GM21390 (cell line): ENCODE measurements around the gene THEM4.
"Not testable (repeated sequence)": the region's sequence is repeated elsewhere in the genome, so short reads cannot be mapped to it uniquely, and the experiment has no call there.

Source experiments
- ATAC-seq: cut with Tn5 transposase; IDR thresholded peaks from one replicate; pipeline ENCODE4 v1.9.1; 2021; ENCODE audit not compliant: unreplicated experiment

Gene THEM4

GRCh38 chr1:151935154-151935553 lies 25.8 kb upstream of the THEM4 start:
- ATAC-seq = no peak

GRCh38 chr1:151934048-151934493 lies 24.8 kb upstream of the THEM4 start:
- ATAC-seq = no peak

GRCh38 chr1:151924691-151925587 lies 15.6 kb upstream of the THEM4 start:
- peak; percentile 37 for ATAC-seq

- no peak for ATAC-seq
These were observed 14.1 kb upstream of the THEM4 start for GRCh38 chr1:151923422-151923821.

- ATAC-seq = peak; percentile 56
These were observed 10.8 kb upstream of the THEM4 start for GRCh38 chr1:151920149-151920548.

GRCh38 chr1:151918819-151919610 lies 9.7 kb upstream of the THEM4 start:
- ATAC-seq = no peak

GRCh38 chr1:151918156-151918555 lies 8.8 kb upstream of the THEM4 start:
- ATAC-seq = no peak

GRCh38 chr1:151916726-151917370 lies 7.5 kb upstream of the THEM4 start:
- ATAC-seq = no peak

- no peak for ATAC-seq
These were observed 5.9 kb upstream of the THEM4 start for GRCh38 chr1:151915061-151915686.

GRCh38 chr1:151914076-151914475 lies 4.8 kb upstream of the THEM4 start:
- no peak for ATAC-seq

- no peak for ATAC-seq
These were observed 3.7 kb upstream of the THEM4 start for GRCh38 chr1:151912973-151913372.

- no peak for ATAC-seq
These were observed 1.1 kb downstream of the THEM4 start for GRCh38 chr1:151908228-151908691.

GRCh38 chr1:151907363-151908139 lies 1.8 kb downstream of the THEM4 start:
- no peak for ATAC-seq

- not testable (repeated sequence) for ATAC-seq
These were observed 3.0 kb downstream of the THEM4 start for GRCh38 chr1:151906324-151906645.

- ATAC-seq = not testable (repeated sequence)
These were observed 3.6 kb downstream of the THEM4 start for GRCh38 chr1:151905443-151906323.

GRCh38 chr1:151905070-151905442 lies 4.3 kb downstream of the THEM4 start:
- no peak for ATAC-seq

- ATAC-seq = no peak
These were observed 6.5 kb downstream of the THEM4 start for GRCh38 chr1:151902858-151903257.

- ATAC-seq = not testable (repeated sequence)
These were observed 8.5 kb downstream of the THEM4 start for GRCh38 chr1:151900804-151901203.

GRCh38 chr1:151898519-151898991 lies 10.8 kb downstream of the THEM4 start:
- ATAC-seq = no peak
